Measurements from ENCODE around the gene GAA. TPM values are rescaled to one million over a fixed set of nuclear protein-coding genes. Genes with fewer than 3 reads are reported as not detected.
"Not testable (repeated sequence)": the region's sequence is repeated elsewhere in the genome, so short reads cannot be mapped to it uniquely, and the experiment has no call there.

The GAA gene
- total and polyA plus RNA-seq, 9 donors, result 2.4 to 77.3 (median 25.6) TPM

GRCh38 chr17:80153004-80153403 is 51.6 kb downstream of the GAA start:
- intact Hi-C loops (cut with DNase I), result no loop called here
- Histone ChIP-seq H3K27me3 (no peaks in the 10 kb centered on the region), H3K27ac (no peak overlapping the region), H3K4me3 (no peak overlapping the region), H3K9me3 (no peaks in the 10 kb centered on the region), H3K36me3 (no peaks in the 10 kb centered on the region), H3K4me1 (ENCODE audit: insufficient read depth) (peaks cover 2% of the 10 kb centered on the region)
- DNase-seq, result no peak
- no peak for TF ChIP-seq POLR2A (IDR thresholded peaks at IDR 0.05)
- no peak for TF ChIP-seq CTCF (IDR thresholded peaks at IDR 0.05)
- no peak for TF ChIP-seq EP300 (IDR thresholded peaks at IDR 0.05)
- WGBS, 3 donors, result 84 to 88% (median 88%) methylated on average over 3 of the region's 3 CpGs

- H3K4me3 ChIP-seq, result no peak overlapping the region
- DNase-seq, result no peak
- no peaks in the 10 kb centered on the region for H3K4me1 ChIP-seq (ENCODE audit: insufficient read depth)
- 65 to 73% (median 69%) methylated on average over 5 of the region's 5 CpGs for WGBS, 3 donors
- TF ChIP-seq POLR2A (IDR thresholded peaks at IDR 0.05) (no peak), EP300 (IDR thresholded peaks at IDR 0.05) (no peak), CTCF (IDR thresholded peaks at IDR 0.05) (no peak)
- H3K9me3 ChIP-seq, result no peaks in the 10 kb centered on the region
- no peaks in the 10 kb centered on the region for H3K27me3 ChIP-seq
- intact Hi-C loops (cut with DNase I), result no loop called here
- H3K36me3 ChIP-seq, result no peaks in the 10 kb centered on the region
- H3K27ac ChIP-seq, result no peak overlapping the region
Observed at GRCh38 chr17:80154166-80154565, 52.8 kb downstream of the GAA start.

DNA sequence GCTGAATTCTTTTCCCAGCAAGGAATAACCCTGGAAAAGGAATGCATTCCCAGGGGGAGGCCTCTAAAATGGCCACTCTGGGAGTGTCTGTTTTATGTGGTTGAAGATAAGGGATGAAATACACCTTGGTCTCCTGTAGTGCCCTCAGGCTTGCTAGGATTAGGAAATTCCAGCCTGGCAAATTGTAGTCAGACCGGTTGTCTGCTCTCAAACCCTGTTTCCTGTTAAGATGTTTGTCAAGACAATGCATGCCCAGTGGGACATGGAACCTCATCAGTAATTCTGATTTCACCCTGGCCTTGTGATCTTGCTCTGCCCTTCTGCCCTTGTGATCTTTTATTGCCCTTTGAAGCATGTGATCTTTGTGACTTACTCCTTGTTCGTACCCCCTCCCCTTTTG is 54.2 kb downstream of the GAA start:
- H3K36me3 ChIP-seq; intact Hi-C loops (cut with DNase I); H3K27ac ChIP-seq; DNase-seq; H3K4me1 ChIP-seq (ENCODE audit: insufficient read depth); H3K4me3 ChIP-seq; H3K9me3 ChIP-seq; H3K27me3 ChIP-seq: not testable (repeated sequence)
- 44 to 63% (median 56%) methylated on average over 2 of the region's 2 CpGs for WGBS, 3 donors

DNA sequence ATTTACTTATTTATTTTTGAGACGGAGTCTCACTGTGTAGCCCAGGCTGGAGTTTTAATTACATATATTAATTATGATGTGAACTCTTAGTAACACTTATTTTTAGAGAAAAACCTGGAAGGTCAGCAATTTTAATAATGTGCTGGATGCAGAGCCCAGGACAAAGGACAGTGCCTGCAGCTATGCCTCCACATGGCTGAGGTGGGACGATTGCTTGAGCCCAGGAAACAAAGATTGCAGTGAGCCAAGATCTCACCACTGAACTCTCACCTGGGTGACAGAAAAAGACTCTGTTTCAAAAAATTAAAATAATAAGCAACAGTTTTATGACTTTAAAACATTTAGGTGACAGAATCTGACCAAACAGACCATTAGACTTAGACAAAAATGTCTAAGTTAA is 57.5 kb downstream of the GAA start:
- WGBS, 3 donors, result 59 to 68% (median 62%) methylated on average over 2 of the region's 2 CpGs
- intact Hi-C loops (cut with DNase I), result no loop called here
- H3K4me3 ChIP-seq, result no peak overlapping the region
- H3K27ac ChIP-seq, result no peak overlapping the region
- no peaks in the 10 kb centered on the region for H3K4me1 ChIP-seq (ENCODE audit: insufficient read depth)
- H3K9me3 ChIP-seq, result no peaks in the 10 kb centered on the region
- H3K36me3 ChIP-seq, result no peaks in the 10 kb centered on the region
- TF ChIP-seq POLR2A (IDR thresholded peaks at IDR 0.05), result no peak
- no peak for TF ChIP-seq CTCF (IDR thresholded peaks at IDR 0.05)
- H3K27me3 ChIP-seq, result no peaks in the 10 kb centered on the region
- DNase-seq, result no peak

GRCh38 chr17:80160536-80160935 is 59.2 kb downstream of the GAA start:
- Histone ChIP-seq H3K9me3 (no peaks in the 10 kb centered on the region), H3K4me3 (no peak overlapping the region), H3K36me3 (no peaks in the 10 kb centered on the region), H3K27ac (no peak overlapping the region), H3K27me3 (no peaks in the 10 kb centered on the region), H3K4me1 (ENCODE audit: insufficient read depth) (no peaks in the 10 kb centered on the region)
- TF ChIP-seq CTCF (IDR thresholded peaks at IDR 0.05) (no peak), POLR2A (IDR thresholded peaks at IDR 0.05) (no peak), EP300 (IDR thresholded peaks at IDR 0.05) (no peak)
- DNase-seq, result no peak
- 47 to 51% (median 49%) methylated on average over 3 of the region's 3 CpGs for WGBS, 3 donors
- intact Hi-C loops (cut with DNase I), result no loop called here
